GM19239 (cell line): Measurements from ENCODE around the gene KIAA0930.

Source experiments
- DNase-seq: peaks from one replicate; pipeline ENCODE4 v3.0.0; 2011; ENCODE audit warnings: low spot score; ENCODE audit not compliant: insufficient read length
- FAIRE-seq: peaks from 2 replicates; lab custom pipeline; 2011; peaks lifted over from hg19 to GRCh38; lab: Jason Lieb, UNC

The KIAA0930 gene

GRCh38 chr22:45185718-45186514 is 54.8 kb downstream of the KIAA0930 start:
- no peak for FAIRE-seq
- no peak for DNase-seq

GRCh38 chr22:45183974-45184373 is 56.7 kb downstream of the KIAA0930 start:
- FAIRE-seq (no peak), DNase-seq (no peak)

GRCh38 chr22:45181766-45182165 is 58.9 kb downstream of the KIAA0930 start:
- no peak for FAIRE-seq
- no peak for DNase-seq

- FAIRE-seq: peak; percentile 4
Observed at GRCh38 chr22:45181240-45181639, 59.5 kb downstream of the KIAA0930 start.

GRCh38 chr22:45180146-45180679 is 60.5 kb downstream of the KIAA0930 start:
- no peak for FAIRE-seq
- DNase-seq: no peak

More at GRCh38 chr22:45181240-45181639, 59.5 kb downstream of the KIAA0930 start:
- no peak for DNase-seq

- no peak for DNase-seq
- no peak for FAIRE-seq
Observed at GRCh38 chr22:45179276-45180049, 61.2 kb downstream of the KIAA0930 start.

- FAIRE-seq (no peak), DNase-seq (no peak)
Observed at GRCh38 chr22:45172881-45173585, 67.7 kb downstream of the KIAA0930 start.

GRCh38 chr22:45171830-45172229 is 68.9 kb downstream of the KIAA0930 start:
- FAIRE-seq (no peak), DNase-seq (no peak)

- no peak for DNase-seq
- no peak for FAIRE-seq
Observed at GRCh38 chr22:45169591-45170466, 70.9 kb downstream of the KIAA0930 start.

- no peak for FAIRE-seq
Observed at GRCh38 chr22:45166932-45167331, 73.8 kb downstream of the KIAA0930 start.

GRCh38 chr22:45164270-45165088 is 76.2 kb downstream of the KIAA0930 start:
- peak; percentile 30 for DNase-seq
- peak; percentile 71 for FAIRE-seq

More at GRCh38 chr22:45166932-45167331, 73.8 kb downstream of the KIAA0930 start:
- DNase-seq: no peak

- DNase-seq (peak; percentile 94), FAIRE-seq (peak; percentile 76)
Observed at GRCh38 chr22:45163451-45164269, 77.0 kb downstream of the KIAA0930 start, which contains the start of gene NUP50. NUP50 (plus strand) TSS chr22:45163925; CDS start chr22:45168178, 4,253 bp downstream.

GRCh38 chr22:45163099-45163450 is 77.6 kb downstream of the KIAA0930 start:
- DNase-seq (no peak), FAIRE-seq (no peak)

- FAIRE-seq (no peak), DNase-seq (no peak)
Observed at GRCh38 chr22:45162531-45162930, 78.2 kb downstream of the KIAA0930 start.

- no peak for FAIRE-seq
- no peak for DNase-seq
Observed at GRCh38 chr22:45159652-45160462, 80.8 kb downstream of the KIAA0930 start.

GRCh38 chr22:45157907-45158306 is 82.8 kb downstream of the KIAA0930 start:
- FAIRE-seq (no peak), DNase-seq (no peak)
